GM18867 (cell line): Measurements from ENCODE around the gene CSTA.

Experiments used
- ATAC-seq: cut with Tn5 transposase; IDR thresholded peaks from one replicate; pipeline ENCODE4 v1.9.1; 2021; ENCODE audit warnings: mild to moderate bottlenecking, moderate library complexity; ENCODE audit not compliant: unreplicated experiment

Gene CSTA

DNA sequence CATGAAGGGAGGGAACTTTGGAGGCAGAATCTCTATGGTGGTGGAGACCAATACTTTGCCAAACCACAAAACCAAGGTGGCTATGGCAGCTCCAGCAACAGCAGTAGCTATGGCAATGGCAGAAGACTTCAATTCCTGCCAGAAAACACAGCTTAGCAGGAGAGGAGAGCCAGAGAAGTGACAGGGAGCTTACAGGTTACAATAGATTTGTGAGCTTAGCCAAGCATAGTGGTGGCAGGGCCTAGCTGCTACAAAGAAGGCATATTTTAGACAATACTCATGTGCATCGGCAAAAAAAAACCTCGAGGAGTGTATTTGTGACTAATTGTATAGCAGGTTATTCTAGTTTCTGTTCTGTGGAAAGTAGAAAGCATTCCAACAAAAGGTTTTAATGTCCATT is 6.4 kb upstream of the CSTA start:
- ATAC-seq = no peak

DNA sequence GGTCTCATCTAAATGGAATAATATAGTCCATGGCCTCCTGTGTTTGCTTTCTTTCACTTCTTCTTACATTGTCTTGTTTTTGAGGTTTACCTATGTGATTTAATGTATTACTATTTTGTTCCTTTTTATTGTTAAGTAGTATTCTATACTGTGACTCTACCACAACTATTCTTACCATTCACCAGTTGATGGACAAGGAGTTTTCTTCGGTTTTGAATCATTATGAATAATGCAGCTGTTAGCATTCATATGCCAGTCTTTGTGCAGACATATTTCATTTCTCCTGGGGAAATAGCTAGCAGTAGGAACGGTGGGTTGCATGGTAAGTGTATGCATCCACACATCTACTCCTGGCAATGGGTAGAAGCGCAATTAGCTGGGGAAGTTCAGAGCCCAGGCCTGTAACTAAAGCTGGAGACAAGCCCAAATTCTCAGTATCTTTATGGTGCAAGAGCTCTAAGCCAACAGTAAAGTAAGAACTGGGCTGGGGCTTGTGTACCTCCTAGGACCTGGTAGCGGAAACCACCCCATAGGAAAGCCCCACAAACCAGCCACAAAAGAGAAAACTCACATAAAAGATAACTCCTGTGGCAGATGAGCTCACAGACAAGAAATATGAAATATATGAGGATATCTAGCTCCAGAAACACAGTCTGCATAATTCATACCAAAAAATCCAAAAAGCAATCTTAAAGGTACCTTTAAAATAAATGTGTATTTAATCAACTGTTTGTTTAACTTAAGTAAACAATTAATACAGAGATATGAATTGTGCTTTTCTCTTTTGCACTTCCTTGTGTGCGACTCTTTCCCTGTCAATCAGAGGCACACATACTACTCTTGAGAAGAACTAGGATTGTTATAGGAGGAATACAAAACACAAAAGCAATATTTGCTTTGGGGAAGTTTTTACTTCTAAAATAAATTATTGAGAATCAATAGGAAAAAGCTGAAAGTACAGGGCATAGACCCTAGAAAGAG is 2.7 kb upstream of the CSTA start:
- no peak for ATAC-seq

DNA sequence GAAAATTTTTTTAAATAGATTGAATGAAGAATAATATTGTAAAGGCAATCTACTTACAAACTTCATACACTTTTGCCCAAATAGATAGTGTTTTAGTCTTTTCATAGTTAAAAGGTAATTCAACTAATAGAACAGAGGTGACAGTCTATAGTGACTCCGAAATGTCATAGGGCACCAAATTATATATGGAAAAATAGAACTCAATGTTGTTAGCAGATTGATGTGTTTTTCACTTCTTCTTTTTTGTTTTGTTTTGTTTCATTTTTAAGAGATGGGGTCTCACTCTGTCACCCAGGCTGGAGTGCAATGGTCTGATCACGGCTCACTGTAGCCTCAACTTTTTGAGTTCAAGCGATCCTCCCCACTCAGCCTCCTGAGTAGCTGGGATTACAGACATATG is 721 bp downstream of the CSTA start:
- ATAC-seq = no peak

GRCh38 chr3:122331886-122332285 is 6.8 kb downstream of the CSTA start:
- ATAC-seq = no peak

- ATAC-seq = no peak
Observed at GRCh38 chr3:122332551-122332950, 7.5 kb downstream of the CSTA start.

GRCh38 chr3:122342803-122343202 is 17.8 kb downstream of the CSTA start:
- no peak for ATAC-seq

DNA sequence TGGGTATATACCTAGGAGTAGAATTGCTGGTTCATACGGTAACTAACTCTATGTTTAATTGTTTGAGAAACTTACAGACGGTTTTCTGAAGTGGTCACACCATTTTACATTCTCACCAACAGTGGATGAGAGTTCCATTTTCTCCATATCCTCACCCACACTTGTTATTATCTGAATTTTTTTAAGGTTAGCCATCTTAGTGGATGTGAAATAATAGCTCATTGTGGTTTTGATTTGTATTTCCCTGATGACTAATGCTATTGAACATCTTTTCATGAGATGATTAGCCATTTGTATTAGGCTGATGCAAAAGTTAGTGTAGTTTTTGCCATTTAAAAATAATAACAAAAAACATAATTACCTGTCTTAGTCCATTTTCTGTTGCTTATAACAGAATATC is 18.6 kb downstream of the CSTA start:
- ATAC-seq = no peak

DNA sequence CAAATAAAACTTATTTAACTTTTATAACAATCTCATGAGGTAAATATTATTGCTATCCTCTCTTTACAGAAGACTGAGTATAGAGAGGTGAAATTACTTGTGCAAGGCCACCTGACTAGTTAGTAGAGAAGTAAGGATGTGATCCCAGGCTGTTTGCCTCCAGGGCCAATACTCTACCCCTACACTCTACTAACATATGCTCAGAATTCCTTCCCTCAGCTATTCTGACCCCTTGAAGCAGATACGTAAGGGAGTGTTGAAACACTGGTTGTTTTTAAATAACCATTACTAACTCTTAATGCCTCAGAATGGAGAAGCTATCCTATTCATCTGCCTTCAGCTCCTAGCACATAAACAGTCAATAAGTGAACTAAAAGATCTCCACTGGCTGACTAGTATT is 24.1 kb downstream of the CSTA start:
- no peak for ATAC-seq

GRCh38 chr3:122350814-122351418 is 25.9 kb downstream of the CSTA start:
- no peak for ATAC-seq

- ATAC-seq = no peak
Observed at GRCh38 chr3:122351612-122352011, 26.6 kb downstream of the CSTA start.

GRCh38 chr3:122353215-122353614 is 28.2 kb downstream of the CSTA start:
- ATAC-seq = no peak

DNA sequence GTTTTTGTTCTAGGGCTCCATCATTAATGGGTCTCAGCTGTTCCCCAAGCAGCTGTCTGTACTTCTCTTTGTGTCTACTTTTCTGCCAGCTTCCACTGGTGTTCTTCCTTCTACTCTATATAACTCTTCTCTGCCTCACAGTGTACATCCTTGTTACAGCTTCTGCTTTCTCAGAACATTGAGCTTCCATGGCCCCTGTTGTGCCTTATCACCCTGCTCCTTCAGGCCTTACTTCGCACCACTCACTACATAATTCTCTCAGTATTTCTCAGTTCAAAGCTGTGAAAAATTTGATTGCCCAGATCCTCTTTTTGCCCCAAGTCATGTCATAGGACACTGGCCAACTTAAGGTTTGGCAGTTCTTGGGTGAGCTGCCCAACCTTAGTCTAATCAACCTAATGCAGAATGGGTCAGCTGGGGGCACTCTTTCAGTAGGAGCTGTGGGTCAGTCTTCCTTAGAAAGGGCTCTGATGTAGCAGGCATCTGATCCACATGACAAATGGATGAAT is 28.9 kb downstream of the CSTA start:
- ATAC-seq = no peak

GRCh38 chr3:122355612-122356011 is 30.6 kb downstream of the CSTA start:
- ATAC-seq = no peak

DNA sequence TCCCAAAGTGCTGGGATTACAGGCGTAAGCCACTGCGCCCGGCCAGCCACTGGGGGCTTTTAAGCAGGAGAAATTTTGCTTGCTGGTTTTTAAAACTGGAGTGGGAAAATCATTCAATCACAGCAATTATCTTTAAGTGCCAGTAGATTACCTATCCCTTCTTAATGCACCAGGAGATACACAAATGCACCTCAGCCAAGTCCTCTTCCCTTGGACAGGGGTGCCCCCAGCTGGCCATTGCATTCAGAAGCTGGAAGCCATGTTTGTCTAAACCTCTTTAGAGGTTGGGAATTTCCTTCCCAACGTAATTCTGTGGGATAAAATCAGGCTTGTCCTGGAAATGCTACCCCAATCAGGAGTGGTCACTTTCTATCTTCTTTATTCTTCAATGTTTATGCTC is 31.4 kb downstream of the CSTA start:
- ATAC-seq = no peak

- no peak for ATAC-seq
Observed at GRCh38 chr3:122357828-122358702, 33.0 kb downstream of the CSTA start.

DNA sequence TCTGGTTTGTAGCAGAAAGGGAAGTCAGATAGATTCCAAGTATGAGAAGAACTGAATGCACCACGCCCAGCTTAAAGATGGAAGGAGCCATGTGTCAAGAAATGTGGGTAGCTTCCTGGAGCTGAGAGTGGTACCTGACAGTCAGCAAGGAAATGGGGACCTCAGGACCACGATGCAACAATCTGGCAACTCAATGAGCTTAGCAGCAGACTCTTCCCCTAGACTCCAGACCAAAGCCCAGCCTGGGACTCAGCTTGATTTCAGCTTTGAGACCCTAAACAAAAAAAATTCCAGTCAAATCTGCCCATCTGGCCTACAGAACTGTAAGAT is 33.6 kb downstream of the CSTA start:
- ATAC-seq = no peak

GRCh38 chr3:122362026-122362425 is 37.0 kb downstream of the CSTA start:
- ATAC-seq = no peak

DNA sequence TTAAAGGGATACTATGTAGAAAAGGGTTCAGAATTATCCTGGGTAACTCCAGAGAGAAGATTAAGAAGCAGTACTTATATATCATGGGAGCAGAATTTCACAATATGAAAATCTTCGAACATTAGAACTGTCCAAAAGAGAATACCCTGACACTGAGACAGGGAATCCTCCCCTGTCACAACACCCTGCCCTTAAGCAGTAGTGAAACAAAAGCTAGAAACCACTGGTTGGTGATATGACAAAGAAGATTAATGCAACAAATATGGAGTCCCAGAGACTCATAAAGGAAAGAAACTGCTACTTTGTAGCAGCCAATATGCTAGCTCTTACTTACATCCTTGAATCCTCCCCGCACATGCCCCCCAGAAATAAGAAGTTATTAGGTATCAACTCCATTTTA is 39.4 kb downstream of the CSTA start:
- ATAC-seq = no peak

GRCh38 chr3:122365073-122365472 is 40.0 kb downstream of the CSTA start:
- peak; percentile 40 for ATAC-seq

GRCh38 chr3:122365582-122366378 is 40.7 kb downstream of the CSTA start:
- ATAC-seq = peak; percentile 75

DNA sequence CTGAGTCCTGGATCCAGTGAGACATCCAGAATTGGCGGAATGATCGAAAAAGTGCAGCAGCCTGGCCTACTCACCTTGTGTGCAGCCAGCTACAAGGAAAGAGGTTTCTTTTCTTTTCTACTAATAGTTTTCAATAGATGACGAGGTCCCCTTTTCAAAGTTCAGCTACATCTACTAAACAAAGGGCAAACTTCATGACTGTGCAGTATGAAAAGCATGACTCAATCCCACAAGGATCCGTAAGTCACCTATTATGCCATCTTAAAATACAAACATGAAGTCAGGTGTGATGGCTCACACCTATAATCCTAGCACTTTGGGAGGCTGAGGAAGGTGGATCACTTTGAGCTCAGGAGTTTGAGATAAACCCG is 41.3 kb downstream of the CSTA start:
- ATAC-seq = no peak
